ENCODE results near the gene PLET1.
A peak's percentile ranks its signal among the peaks of the same experiment; 100 is the strongest.

The PLET1 gene

GRCh38 chr11:112235750-112236390 is 24.8 kb downstream of the PLET1 start:
- DNase-seq: no peak

- DNase-seq: no peak
Observed at GRCh38 chr11:112231952-112232351, 28.7 kb downstream of the PLET1 start.

DNA sequence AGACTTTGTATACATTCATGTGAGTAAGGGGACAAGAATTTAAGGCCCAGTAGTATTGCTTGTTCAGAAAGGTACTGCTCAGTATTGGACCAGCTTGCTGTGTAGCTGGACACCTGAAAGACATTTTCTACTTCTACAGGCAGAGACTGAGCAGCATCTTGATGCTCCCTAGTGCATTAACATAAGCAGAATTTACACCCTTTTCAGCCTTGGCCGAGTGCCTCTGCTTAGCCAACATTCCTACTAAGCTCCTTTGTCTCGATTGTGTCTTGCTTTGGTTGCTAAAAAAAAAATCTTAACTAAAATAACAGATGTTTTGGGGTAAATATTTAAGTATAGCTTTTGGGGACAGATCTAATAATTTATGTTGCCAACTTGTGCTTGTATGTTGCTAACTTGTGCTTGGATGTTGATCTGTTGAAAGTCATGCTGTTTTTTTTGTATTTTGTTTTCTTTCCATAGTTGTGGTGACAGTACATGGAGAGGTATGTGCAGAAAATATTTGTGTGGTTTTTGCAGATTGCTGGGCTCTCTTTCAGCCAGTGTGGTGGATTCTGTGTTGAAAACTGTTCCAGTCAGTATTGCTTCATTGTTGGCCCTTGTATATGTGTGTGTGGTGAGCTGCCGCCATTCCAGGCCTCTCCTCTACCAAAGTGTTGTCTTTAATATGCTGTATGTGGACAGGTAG is 30.8 kb downstream of the PLET1 start:
- no peak for DNase-seq

- no peak for DNase-seq
Observed at GRCh38 chr11:112229159-112229558, 31.5 kb downstream of the PLET1 start.

- no peak for DNase-seq
Observed at GRCh38 chr11:112228706-112229105, 32.0 kb downstream of the PLET1 start.

DNA sequence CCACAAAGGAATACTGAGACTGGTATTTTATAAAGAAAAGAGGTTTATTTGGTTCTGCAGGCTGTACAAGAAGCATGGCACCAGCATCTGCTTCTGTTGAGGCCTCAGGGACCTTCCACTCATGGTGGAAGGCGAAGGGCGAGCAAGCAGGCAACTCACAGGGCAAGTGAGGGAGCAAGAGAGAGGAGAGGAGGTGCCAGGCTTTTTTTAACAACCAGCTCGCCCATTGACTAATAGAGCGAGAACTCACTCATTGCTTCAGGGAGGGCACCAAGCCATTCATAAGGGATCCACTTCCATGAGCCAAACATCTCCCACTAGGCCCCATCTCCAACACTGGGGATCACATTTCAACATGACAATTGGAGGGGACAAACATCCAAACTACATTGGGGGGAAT is 33.2 kb downstream of the PLET1 start:
- DNase-seq: no peak

DNA sequence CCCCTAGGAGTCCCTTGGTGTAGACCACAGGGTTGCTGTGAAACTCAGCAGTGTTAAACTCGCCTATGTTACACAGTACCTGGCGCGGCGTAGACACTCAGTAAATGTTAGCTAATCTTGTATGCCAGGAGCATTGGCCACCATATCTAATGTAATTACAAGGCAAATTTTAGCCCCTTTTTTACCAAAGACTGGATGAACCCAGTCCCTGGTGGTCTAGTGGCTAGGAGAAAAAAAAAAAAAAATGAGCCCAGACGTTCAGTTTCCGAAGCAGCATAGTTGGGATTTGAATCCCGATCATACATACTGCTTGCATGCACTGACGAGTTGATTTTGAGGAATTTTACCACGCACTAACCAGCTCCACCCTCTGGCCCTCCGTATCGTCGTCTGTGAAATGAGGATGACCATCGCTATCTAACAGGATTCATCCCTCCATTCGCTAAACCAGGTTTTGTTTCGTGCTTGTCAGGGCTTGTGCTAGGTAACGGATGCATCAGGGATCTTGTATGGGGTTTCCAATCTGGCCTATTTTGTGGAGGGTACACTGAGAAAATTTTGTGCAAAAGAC is 33.7 kb downstream of the PLET1 start:
- peak; percentile 26 for DNase-seq

DNA sequence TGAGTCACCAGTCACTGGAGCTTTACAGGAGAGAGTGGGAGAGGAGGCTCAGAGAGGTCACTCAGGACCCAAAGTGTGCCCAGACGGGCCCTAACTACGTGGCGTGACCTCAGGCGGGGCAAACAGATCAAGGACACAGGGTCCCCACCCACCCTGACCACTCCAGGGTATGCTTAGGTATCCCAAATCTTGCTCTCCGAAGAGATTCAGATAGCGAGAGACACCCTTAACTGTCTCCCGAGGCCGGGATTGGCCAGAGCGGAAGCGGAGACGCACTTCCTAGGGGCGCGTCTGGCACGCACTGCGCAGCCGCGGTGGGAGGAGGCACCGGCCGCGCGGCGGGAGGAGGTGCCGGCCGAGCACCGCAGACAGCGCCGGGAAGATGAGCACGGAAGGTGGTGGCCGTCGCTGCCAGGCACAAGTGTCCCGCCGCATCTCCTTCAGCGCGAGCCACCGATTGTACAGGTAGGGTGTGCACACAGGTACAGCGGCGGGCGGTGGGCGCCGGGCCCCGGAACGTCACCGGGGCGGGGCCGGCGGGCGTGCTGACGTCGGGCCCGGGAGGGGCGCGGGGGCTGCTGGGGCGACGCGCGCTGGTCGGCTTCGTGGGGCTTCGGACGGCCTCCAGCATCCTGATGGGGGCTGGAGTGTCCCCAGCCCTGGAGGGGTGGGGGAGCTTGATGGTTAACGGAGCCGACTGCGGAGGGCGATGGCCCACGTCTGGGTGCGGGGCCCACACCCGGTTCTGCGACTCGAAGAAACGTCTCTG is 34.4 kb downstream of the PLET1 start, which contains the start of gene PTS:
Gene PTS, plus strand, starts transcription at position 367 of the 769 bp plus-strand sequence. Its CDS starts 16 bp downstream, at position 383.
- DNase-seq: peak; percentile 95

- no peak for DNase-seq
Observed at GRCh38 chr11:112225753-112226061, 35.0 kb downstream of the PLET1 start.

DNA sequence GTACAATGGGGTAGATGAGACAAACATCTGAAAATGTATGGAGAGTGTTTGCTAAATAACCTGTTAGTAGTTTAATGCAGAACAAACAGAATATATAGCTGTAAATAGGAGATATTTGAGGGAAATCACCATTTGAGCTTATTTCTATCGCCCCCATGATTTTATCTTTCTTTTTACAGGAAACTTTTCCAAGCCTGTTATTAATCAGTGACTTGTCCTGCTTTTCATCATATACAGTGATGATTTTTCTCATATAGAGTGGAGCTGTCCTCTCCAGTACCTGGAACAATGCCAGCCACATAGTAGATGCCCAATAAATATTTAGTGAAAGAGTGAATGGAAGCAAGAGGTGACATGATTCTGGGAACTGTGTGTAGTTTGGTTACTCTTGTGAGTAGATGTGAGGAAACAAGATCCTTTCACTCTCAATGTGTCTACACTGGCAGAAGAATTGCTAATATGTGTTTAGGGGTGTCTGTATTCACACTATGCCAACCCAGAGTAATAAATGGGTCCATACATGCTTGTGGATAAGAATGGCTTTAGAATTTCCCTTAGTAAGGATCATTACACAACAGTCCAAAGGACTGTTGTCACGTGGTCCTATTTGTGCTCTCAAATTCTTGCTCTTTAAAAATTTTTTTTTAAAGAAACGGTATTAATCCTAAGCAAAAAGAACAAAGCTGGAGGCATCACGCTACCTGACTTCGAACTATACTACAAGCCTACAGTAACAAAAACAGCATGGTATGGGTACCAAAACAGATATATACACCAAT is 36.7 kb downstream of the PLET1 start:
- DNase-seq: no peak

- no peak for DNase-seq
Observed at GRCh38 chr11:112223121-112223520, 37.5 kb downstream of the PLET1 start.

DNA sequence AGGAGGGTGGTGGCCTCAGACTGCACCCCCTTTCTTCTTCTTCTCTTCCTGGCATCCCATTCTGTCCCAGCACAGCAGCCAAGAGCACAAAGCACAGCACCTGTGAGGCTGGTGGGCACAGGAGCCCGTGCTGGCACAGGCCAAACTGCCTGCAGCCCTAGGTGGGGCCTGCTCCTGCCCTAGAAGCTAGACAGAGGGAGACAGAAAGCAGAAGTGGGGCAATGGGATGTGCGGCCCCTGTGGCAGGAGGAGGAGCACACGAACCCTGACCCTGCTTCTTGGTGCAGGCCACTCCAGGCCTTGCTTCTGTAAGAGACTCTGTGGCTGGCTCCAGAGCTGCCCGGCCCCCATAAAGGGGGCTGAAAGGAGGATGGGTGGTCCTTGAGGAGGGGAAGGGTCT is 38.4 kb downstream of the PLET1 start:
- no peak for DNase-seq

- no peak for DNase-seq
Observed at GRCh38 chr11:112221274-112221835, 39.3 kb downstream of the PLET1 start.

- DNase-seq: peak; percentile 22
Observed at GRCh38 chr11:112219476-112220232, 41.0 kb downstream of the PLET1 start.

DNA sequence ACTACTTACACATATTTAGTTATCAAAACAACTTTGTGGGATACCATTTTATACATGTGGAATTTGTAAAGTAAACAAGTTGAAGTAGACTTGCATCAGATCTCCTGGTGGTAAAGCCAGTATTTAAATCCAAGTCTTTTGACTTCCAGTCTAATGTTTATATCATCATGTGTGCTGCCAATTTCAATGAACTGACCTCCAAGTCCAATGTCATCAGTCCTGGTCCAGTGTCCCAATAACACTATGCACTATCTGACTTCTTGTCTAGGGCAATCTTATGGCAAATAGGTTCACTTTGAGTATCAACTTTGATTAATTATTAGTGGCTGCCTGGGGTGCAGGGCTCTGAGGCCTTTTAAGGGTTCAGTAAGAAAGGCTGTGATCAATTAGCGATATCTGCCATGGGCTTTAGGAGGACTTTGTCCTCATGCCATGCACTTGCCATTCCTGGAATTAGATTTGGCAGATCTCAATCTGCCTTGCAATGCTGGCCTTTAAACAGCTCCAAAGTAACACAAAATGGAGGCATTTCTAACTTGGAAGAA is 44.0 kb downstream of the PLET1 start:
- no peak for DNase-seq

GRCh38 chr11:112215621-112216020 is 45.0 kb downstream of the PLET1 start:
- DNase-seq: no peak

GRCh38 chr11:112213753-112214152 is 46.9 kb downstream of the PLET1 start:
- no peak for DNase-seq

GRCh38 chr11:112212710-112213109 is 48.0 kb downstream of the PLET1 start:
- DNase-seq: no peak

- DNase-seq: no peak
Observed at GRCh38 chr11:112212290-112212689, 48.4 kb downstream of the PLET1 start.

DNA sequence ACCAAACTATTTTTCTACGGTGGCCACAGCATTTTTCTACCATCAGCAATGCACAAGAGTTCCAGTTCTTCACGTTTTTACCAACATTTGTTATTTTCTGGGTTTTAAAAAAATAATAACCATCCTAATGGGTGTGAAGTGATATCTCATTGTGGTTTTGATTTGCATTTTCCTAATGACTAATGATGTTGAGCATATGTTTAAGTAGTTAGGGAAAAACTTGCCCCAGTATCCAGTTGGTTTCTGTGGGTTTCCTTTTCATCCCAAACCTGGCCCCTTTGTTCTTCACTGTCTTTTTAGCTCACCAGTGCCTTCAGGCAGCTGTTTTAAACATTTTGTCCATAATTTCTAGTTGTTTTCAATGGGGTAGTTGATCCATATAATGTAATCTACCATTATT is 49.1 kb downstream of the PLET1 start:
- no peak for DNase-seq

DNA sequence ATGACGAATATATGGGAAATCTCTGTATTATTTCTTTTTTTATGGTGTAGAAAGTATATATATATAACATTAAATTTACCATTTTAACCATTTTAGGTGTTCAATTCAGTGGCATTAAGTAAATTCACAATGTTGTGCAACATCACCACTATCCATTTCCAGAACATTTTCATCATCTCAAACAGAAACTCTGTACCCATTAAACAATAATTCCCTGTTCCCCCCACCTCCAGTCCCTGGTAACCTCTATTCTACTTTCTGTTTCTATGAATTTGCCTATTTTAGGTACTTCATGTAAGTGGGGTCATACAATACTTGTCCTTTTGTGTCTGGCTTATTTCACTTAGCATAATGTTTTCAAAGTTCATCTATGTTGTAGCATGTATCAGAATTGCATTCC is 49.8 kb downstream of the PLET1 start:
- DNase-seq: no peak

DNA sequence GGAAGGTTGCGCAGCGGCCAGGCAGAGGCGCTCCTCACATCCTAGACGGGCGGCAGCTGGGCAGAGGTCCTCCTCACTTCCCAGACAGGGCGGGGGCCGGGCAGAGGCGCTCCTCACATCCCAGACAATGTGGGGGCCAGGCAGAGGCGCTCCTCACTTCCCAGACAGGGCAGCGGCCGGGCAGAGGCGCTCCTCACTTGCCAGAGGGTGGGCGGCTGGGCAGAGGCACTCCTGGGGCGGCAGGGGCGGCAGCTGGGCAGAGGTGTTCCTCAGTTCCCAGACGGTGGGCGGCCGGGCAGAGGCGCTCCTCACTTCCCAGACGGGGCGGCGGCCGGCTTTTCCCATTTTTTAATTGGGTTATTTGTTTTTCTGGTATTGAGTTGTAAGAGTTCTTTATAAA is 54.6 kb downstream of the PLET1 start:
- no peak for DNase-seq
